HEK293 (cell line): ENCODE data around the gene SYT2.

Source experiments
- OVOL3 ChIP-seq: fragments of 450-650 bp; formaldehyde crosslinking; IDR thresholded peaks from 2 replicates; pipeline ENCODE4 v1.5.1; 2016; ENCODE audit warnings: missing biosample characterization, missing genetic modification characterization
- TCF7L2 ChIP-seq: IDR thresholded peaks from 2 replicates; pipeline ENCODE4 v1.6.1; 2011; ENCODE audit warnings: low read depth, mild to moderate bottlenecking, inconsistent platforms, low read length, moderate library complexity, borderline replicate concordance
- ZFP3 ChIP-seq: fragments of 450-650 bp; formaldehyde crosslinking; IDR thresholded peaks from 2 replicates; pipeline ENCODE4 v1.5.1; 2016; ENCODE audit warnings: low read depth, missing biosample characterization, missing genetic modification characterization
- ZNF132 ChIP-seq: fragments of 450-650 bp; formaldehyde crosslinking; IDR thresholded peaks from 2 replicates; pipeline ENCODE4 v1.5.1; 2017; ENCODE audit warnings: missing biosample characterization, missing genetic modification characterization, borderline replicate concordance
- ZNF138 ChIP-seq: fragments of 450-650 bp; formaldehyde crosslinking; IDR thresholded peaks from 2 replicates; pipeline ENCODE4 v1.5.1; 2016; ENCODE audit warnings: missing biosample characterization, missing genetic modification characterization, borderline replicate concordance
- ZNF350 ChIP-seq: fragments of 450-650 bp; formaldehyde crosslinking; IDR thresholded peaks from 2 replicates; pipeline ENCODE4 v1.5.0; 2017; ENCODE audit warnings: missing biosample characterization, mild to moderate bottlenecking, missing genetic modification characterization
- ZNF501 ChIP-seq: fragments of 450-650 bp; formaldehyde crosslinking; IDR thresholded peaks from 2 replicates; pipeline ENCODE4 v1.5.1; 2016; ENCODE audit warnings: missing biosample characterization, missing genetic modification characterization
- TF ChIP-seq, protein P1 (sequence below): sonication (generic); formaldehyde crosslinking; IDR thresholded peaks from 2 replicates; pipeline ENCODE4 v1.8.1; 2022; ENCODE audit warnings: mild to moderate bottlenecking, moderate library complexity, missing genetic modification reagents
- TF ChIP-seq, protein P2 (sequence below): fragments of 450-650 bp; formaldehyde crosslinking; IDR thresholded peaks from 2 replicates; pipeline ENCODE4 v1.5.1; 2016; ENCODE audit warnings: missing biosample characterization, missing genetic modification characterization
- TF ChIP-seq, protein P3 (sequence below): fragments of 450-650 bp; formaldehyde crosslinking; IDR thresholded peaks from 2 replicates; pipeline ENCODE4 v1.5.1; 2016; ENCODE audit warnings: missing biosample characterization, missing genetic modification characterization
- TF ChIP-seq, protein P4 (sequence below): fragments of 450-650 bp; formaldehyde crosslinking; IDR thresholded peaks from 2 replicates; pipeline ENCODE4 v1.5.1; 2016; ENCODE audit warnings: missing biosample characterization, missing genetic modification characterization, low read depth
- TF ChIP-seq, protein P5 (sequence below): fragments of 450-650 bp; formaldehyde crosslinking; IDR thresholded peaks from 2 replicates; pipeline ENCODE4 v1.5.1; 2016; ENCODE audit warnings: missing biosample characterization, missing genetic modification characterization
- TF ChIP-seq, protein P6 (sequence below): fragments of 450-650 bp; formaldehyde crosslinking; IDR thresholded peaks from 2 replicates; pipeline ENCODE4 v1.5.1; 2016; ENCODE audit warnings: missing biosample characterization, missing genetic modification characterization
- TF ChIP-seq, protein P7 (sequence below): fragments of 450-650 bp; formaldehyde crosslinking; IDR thresholded peaks from 2 replicates; pipeline ENCODE4 v1.5.1; 2016; ENCODE audit warnings: missing biosample characterization, missing genetic modification characterization, borderline replicate concordance

DNA sequence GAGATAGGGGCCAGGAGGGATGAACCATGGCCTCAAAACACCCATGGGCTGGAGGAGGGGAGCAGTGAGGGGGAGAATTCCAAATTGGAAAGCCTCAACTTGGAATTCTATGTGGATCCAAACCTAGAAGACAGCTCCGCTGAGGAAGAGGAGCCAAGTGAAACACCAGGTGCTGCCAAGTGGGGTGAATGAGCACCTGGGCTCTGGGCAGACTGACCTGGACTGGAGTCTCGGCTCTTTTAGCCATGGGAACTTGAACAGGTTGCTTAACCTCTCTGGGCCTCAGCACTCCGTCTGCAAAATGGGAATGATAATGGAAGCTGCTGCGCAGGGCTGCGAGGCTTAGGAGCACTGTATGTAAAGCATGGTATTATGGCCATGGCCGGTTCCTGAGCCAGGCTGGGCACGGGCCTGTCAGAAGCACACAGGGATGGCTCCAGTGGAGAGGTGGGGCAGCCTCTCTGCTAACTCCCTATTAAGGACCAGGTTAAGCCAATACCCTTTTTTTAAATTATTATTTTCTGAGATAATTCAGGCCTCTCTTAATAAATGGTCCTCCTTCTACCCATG, 81.5 kb downstream of the SYT2 start:
- TF ChIP-seq, protein P1, sequence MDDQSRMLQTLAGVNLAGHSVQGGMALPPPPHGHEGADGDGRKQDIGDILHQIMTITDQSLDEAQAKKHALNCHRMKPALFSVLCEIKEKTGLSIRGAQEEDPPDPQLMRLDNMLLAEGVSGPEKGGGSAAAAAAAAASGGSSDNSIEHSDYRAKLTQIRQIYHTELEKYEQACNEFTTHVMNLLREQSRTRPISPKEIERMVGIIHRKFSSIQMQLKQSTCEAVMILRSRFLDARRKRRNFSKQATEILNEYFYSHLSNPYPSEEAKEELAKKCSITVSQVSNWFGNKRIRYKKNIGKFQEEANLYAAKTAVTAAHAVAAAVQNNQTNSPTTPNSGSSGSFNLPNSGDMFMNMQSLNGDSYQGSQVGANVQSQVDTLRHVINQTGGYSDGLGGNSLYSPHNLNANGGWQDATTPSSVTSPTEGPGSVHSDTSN = no peak
- TF ChIP-seq ZFP3 (tag by site-specific recombination) = no peak
- TF ChIP-seq, protein P2, sequence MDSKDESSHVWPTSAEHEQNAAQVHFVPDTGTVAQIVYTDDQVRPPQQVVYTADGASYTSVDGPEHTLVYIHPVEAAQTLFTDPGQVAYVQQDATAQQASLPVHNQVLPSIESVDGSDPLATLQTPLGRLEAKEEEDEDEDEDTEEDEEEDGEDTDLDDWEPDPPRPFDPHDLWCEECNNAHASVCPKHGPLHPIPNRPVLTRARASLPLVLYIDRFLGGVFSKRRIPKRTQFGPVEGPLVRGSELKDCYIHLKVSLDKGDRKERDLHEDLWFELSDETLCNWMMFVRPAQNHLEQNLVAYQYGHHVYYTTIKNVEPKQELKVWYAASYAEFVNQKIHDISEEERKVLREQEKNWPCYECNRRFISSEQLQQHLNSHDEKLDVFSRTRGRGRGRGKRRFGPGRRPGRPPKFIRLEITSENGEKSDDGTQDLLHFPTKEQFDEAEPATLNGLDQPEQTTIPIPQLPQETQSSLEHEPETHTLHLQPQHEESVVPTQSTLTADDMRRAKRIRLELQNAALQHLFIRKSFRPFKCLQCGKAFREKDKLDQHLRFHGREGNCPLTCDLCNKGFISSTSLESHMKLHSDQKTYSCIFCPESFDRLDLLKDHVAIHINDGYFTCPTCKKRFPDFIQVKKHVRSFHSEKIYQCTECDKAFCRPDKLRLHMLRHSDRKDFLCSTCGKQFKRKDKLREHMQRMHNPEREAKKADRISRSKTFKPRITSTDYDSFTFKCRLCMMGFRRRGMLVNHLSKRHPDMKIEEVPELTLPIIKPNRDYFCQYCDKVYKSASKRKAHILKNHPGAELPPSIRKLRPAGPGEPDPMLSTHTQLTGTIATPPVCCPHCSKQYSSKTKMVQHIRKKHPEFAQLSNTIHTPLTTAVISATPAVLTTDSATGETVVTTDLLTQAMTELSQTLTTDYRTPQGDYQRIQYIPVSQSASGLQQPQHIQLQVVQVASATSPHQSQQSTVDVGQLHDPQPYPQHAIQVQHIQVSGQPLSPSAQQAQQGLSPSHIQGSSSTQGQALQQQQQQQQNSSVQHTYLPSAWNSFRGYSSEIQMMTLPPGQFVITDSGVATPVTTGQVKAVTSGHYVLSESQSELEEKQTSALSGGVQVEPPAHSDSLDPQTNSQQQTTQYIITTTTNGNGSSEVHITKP (tag by site-specific recombination) = no peak
- TF ChIP-seq, protein P3, sequence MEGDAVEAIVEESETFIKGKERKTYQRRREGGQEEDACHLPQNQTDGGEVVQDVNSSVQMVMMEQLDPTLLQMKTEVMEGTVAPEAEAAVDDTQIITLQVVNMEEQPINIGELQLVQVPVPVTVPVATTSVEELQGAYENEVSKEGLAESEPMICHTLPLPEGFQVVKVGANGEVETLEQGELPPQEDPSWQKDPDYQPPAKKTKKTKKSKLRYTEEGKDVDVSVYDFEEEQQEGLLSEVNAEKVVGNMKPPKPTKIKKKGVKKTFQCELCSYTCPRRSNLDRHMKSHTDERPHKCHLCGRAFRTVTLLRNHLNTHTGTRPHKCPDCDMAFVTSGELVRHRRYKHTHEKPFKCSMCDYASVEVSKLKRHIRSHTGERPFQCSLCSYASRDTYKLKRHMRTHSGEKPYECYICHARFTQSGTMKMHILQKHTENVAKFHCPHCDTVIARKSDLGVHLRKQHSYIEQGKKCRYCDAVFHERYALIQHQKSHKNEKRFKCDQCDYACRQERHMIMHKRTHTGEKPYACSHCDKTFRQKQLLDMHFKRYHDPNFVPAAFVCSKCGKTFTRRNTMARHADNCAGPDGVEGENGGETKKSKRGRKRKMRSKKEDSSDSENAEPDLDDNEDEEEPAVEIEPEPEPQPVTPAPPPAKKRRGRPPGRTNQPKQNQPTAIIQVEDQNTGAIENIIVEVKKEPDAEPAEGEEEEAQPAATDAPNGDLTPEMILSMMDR (tag by site-specific recombination) = no peak
- no peak for TF ChIP-seq ZNF138 (tag by site-specific recombination)
- TF ChIP-seq, protein P4, sequence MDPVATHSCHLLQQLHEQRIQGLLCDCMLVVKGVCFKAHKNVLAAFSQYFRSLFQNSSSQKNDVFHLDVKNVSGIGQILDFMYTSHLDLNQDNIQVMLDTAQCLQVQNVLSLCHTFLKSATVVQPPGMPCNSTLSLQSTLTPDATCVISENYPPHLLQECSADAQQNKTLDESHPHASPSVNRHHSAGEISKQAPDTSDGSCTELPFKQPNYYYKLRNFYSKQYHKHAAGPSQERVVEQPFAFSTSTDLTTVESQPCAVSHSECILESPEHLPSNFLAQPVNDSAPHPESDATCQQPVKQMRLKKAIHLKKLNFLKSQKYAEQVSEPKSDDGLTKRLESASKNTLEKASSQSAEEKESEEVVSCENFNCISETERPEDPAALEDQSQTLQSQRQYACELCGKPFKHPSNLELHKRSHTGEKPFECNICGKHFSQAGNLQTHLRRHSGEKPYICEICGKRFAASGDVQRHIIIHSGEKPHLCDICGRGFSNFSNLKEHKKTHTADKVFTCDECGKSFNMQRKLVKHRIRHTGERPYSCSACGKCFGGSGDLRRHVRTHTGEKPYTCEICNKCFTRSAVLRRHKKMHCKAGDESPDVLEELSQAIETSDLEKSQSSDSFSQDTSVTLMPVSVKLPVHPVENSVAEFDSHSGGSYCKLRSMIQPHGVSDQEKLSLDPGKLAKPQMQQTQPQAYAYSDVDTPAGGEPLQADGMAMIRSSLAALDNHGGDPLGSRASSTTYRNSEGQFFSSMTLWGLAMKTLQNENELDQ (tag by site-specific recombination) = no peak
- TF ChIP-seq, protein P5, sequence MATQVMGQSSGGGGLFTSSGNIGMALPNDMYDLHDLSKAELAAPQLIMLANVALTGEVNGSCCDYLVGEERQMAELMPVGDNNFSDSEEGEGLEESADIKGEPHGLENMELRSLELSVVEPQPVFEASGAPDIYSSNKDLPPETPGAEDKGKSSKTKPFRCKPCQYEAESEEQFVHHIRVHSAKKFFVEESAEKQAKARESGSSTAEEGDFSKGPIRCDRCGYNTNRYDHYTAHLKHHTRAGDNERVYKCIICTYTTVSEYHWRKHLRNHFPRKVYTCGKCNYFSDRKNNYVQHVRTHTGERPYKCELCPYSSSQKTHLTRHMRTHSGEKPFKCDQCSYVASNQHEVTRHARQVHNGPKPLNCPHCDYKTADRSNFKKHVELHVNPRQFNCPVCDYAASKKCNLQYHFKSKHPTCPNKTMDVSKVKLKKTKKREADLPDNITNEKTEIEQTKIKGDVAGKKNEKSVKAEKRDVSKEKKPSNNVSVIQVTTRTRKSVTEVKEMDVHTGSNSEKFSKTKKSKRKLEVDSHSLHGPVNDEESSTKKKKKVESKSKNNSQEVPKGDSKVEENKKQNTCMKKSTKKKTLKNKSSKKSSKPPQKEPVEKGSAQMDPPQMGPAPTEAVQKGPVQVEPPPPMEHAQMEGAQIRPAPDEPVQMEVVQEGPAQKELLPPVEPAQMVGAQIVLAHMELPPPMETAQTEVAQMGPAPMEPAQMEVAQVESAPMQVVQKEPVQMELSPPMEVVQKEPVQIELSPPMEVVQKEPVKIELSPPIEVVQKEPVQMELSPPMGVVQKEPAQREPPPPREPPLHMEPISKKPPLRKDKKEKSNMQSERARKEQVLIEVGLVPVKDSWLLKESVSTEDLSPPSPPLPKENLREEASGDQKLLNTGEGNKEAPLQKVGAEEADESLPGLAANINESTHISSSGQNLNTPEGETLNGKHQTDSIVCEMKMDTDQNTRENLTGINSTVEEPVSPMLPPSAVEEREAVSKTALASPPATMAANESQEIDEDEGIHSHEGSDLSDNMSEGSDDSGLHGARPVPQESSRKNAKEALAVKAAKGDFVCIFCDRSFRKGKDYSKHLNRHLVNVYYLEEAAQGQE = no peak
- TF ChIP-seq OVOL3 (tag by site-specific recombination) = no peak
- TF ChIP-seq ZNF501 (tag by site-specific recombination) = no peak
- TF ChIP-seq ZNF350 (tag by site-specific recombination) = no peak
- TF ChIP-seq, protein P6, sequence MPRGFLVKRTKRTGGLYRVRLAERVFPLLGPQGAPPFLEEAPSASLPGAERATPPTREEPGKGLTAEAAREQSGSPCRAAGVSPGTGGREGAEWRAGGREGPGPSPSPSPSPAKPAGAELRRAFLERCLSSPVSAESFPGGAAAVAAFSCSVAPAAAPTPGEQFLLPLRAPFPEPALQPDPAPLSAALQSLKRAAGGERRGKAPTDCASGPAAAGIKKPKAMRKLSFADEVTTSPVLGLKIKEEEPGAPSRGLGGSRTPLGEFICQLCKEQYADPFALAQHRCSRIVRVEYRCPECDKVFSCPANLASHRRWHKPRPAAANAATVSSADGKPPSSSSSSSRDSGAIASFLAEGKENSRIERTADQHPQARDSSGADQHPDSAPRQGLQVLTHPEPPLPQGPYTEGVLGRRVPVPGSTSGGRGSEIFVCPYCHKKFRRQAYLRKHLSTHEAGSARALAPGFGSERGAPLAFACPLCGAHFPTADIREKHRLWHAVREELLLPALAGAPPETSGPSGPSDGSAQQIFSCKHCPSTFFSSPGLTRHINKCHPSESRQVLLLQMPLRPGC (tag by site-specific recombination) = no peak
- TF ChIP-seq, protein P7, sequence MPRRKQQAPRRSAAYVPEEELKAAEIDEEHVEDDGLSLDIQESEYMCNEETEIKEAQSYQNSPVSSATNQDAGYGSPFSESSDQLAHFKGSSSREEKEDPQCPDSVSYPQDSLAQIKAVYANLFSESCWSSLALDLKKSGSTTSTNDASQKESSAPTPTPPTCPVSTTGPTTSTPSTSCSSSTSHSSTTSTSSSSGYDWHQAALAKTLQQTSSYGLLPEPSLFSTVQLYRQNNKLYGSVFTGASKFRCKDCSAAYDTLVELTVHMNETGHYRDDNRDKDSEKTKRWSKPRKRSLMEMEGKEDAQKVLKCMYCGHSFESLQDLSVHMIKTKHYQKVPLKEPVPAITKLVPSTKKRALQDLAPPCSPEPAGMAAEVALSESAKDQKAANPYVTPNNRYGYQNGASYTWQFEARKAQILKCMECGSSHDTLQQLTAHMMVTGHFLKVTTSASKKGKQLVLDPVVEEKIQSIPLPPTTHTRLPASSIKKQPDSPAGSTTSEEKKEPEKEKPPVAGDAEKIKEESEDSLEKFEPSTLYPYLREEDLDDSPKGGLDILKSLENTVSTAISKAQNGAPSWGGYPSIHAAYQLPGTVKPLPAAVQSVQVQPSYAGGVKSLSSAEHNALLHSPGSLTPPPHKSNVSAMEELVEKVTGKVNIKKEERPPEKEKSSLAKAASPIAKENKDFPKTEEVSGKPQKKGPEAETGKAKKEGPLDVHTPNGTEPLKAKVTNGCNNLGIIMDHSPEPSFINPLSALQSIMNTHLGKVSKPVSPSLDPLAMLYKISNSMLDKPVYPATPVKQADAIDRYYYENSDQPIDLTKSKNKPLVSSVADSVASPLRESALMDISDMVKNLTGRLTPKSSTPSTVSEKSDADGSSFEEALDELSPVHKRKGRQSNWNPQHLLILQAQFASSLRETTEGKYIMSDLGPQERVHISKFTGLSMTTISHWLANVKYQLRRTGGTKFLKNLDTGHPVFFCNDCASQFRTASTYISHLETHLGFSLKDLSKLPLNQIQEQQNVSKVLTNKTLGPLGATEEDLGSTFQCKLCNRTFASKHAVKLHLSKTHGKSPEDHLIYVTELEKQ (tag by site-specific recombination) = no peak
- TF ChIP-seq ZNF132 (tag by site-specific recombination) = no peak
- no peak for TF ChIP-seq TCF7L2
